GM18520 (cell line): ENCODE data around the gene S100A12.

ENCODE experiments used
- ATAC-seq: cut with Tn5 transposase; IDR thresholded peaks from one replicate; pipeline ENCODE4 v1.9.1; 2021; ENCODE audit not compliant: unreplicated experiment

S100A12 gene

GRCh38 chr1:153397051-153397923 is 21.9 kb upstream of the S100A12 start:
- ATAC-seq = no peak

- ATAC-seq = no peak
Observed at GRCh38 chr1:153396461-153396860, 21.0 kb upstream of the S100A12 start.

GRCh38 chr1:153395776-153396175 is 20.4 kb upstream of the S100A12 start:
- ATAC-seq = no peak

GRCh38 chr1:153395136-153395685 is 19.8 kb upstream of the S100A12 start:
- no peak for ATAC-seq

- no peak for ATAC-seq
Observed at GRCh38 chr1:153394391-153394790, 19.0 kb upstream of the S100A12 start.

GRCh38 chr1:153393926-153394325 is 18.5 kb upstream of the S100A12 start:
- no peak for ATAC-seq

- ATAC-seq = no peak
Observed at GRCh38 chr1:153392822-153393221, 17.4 kb upstream of the S100A12 start.

GRCh38 chr1:153392258-153392657 is 16.8 kb upstream of the S100A12 start:
- ATAC-seq = no peak

- ATAC-seq = no peak
Observed at GRCh38 chr1:153390938-153391710, 15.7 kb upstream of the S100A12 start, which contains the start of gene S100A8. Gene S100A8, minus strand, starts transcription at chr1:153391073. Its CDS starts 538 bp downstream, at chr1:153390535.

GRCh38 chr1:153389973-153390879 is 14.8 kb upstream of the S100A12 start:
- ATAC-seq = no peak

GRCh38 chr1:153389401-153389800 is 14.0 kb upstream of the S100A12 start:
- no peak for ATAC-seq

GRCh38 chr1:153387785-153388184 is 12.4 kb upstream of the S100A12 start:
- no peak for ATAC-seq

GRCh38 chr1:153387001-153387400 is 11.6 kb upstream of the S100A12 start:
- no peak for ATAC-seq

GRCh38 chr1:153386500-153386901 is 11.1 kb upstream of the S100A12 start:
- ATAC-seq = no peak

GRCh38 chr1:153384958-153385580 is 9.6 kb upstream of the S100A12 start:
- ATAC-seq = no peak

GRCh38 chr1:153380711-153381110 is 5.3 kb upstream of the S100A12 start:
- no peak for ATAC-seq

- no peak for ATAC-seq
Observed at GRCh38 chr1:153379591-153379990, 4.2 kb upstream of the S100A12 start.

GRCh38 chr1:153374071-153374470 is 1.4 kb downstream of the S100A12 start:
- ATAC-seq = no peak

GRCh38 chr1:153372571-153372970 is 2.9 kb downstream of the S100A12 start:
- ATAC-seq = no peak

GRCh38 chr1:153371231-153371630 is 4.2 kb downstream of the S100A12 start:
- ATAC-seq = no peak
